ENCODE data around the gene CACNG3.

Gene CACNG3

GRCh38 chr16:24273508-24274182 is 17.5 kb downstream of the CACNG3 start:
- no peak overlapping the region for H3K4me3 ChIP-seq (ENCODE audit: insufficient read depth, low read depth, low read length)
- H3K27me3 ChIP-seq (ENCODE audit: control insufficient read depth, insufficient read depth, low read length, poor library complexity, severe bottlenecking) = no peaks in the 10 kb centered on the region
- WGBS, 2 experiments = 93 to 95% methylated on average over 8 of the region's 8 CpGs
- no peaks in the 10 kb centered on the region for H3K36me3 ChIP-seq (ENCODE audit: control insufficient read depth, insufficient read depth, low read length)
- peaks cover 7% of the 10 kb centered on the region for H3K4me1 ChIP-seq (ENCODE audit: control insufficient read depth, insufficient read depth, low read length)
- no peak overlapping the region for H3K27ac ChIP-seq (ENCODE audit: insufficient read depth, low read depth, low read length, poor library complexity, severe bottlenecking)
- no peaks in the 10 kb centered on the region for H3K9me3 ChIP-seq (ENCODE audit: control insufficient read depth, low read length)

GRCh38 chr16:24275413-24275812 is 19.3 kb downstream of the CACNG3 start:
- no peak overlapping the region for H3K27ac ChIP-seq (ENCODE audit: insufficient read depth, low read depth, low read length, poor library complexity, severe bottlenecking)
- peaks cover 5% of the 10 kb centered on the region for H3K4me1 ChIP-seq (ENCODE audit: control insufficient read depth, insufficient read depth, low read length)
- WGBS, 2 experiments = 91 to 94% methylated on average over 2 of the region's 2 CpGs
- H3K36me3 ChIP-seq (ENCODE audit: control insufficient read depth, insufficient read depth, low read length) = no peaks in the 10 kb centered on the region
- H3K9me3 ChIP-seq (ENCODE audit: control insufficient read depth, low read length) = no peaks in the 10 kb centered on the region
- no peaks in the 10 kb centered on the region for H3K27me3 ChIP-seq (ENCODE audit: control insufficient read depth, insufficient read depth, low read length, poor library complexity, severe bottlenecking)
- H3K4me3 ChIP-seq (ENCODE audit: insufficient read depth, low read depth, low read length) = no peak overlapping the region

- Histone ChIP-seq H3K4me1 (ENCODE audit: control insufficient read depth, insufficient read depth, low read length) (no peaks in the 10 kb centered on the region), H3K36me3 (ENCODE audit: control insufficient read depth, insufficient read depth, low read length) (no peaks in the 10 kb centered on the region), H3K27me3 (ENCODE audit: control insufficient read depth, insufficient read depth, low read length, poor library complexity, severe bottlenecking) (no peaks in the 10 kb centered on the region), H3K4me3 (ENCODE audit: insufficient read depth, low read depth, low read length) (no peak overlapping the region), H3K9me3 (ENCODE audit: control insufficient read depth, low read length) (no peaks in the 10 kb centered on the region), H3K27ac (ENCODE audit: insufficient read depth, low read depth, low read length, poor library complexity, severe bottlenecking) (no peak overlapping the region)
- 80 to 89% methylated on average over 8 of the region's 8 CpGs for WGBS, 2 experiments
These were observed 23.9 kb downstream of the CACNG3 start for GRCh38 chr16:24279982-24280515.

- no peaks in the 10 kb centered on the region for H3K4me1 ChIP-seq (ENCODE audit: control insufficient read depth, insufficient read depth, low read length)
- H3K9me3 ChIP-seq (ENCODE audit: control insufficient read depth, low read length) = no peaks in the 10 kb centered on the region
- no peak overlapping the region for H3K27ac ChIP-seq (ENCODE audit: insufficient read depth, low read depth, low read length, poor library complexity, severe bottlenecking)
- H3K27me3 ChIP-seq (ENCODE audit: control insufficient read depth, insufficient read depth, low read length, poor library complexity, severe bottlenecking) = no peaks in the 10 kb centered on the region
- H3K4me3 ChIP-seq (ENCODE audit: insufficient read depth, low read depth, low read length) = no peak overlapping the region
- WGBS, 2 experiments = 95 to 96% methylated on average over 4 of the region's 4 CpGs
- H3K36me3 ChIP-seq (ENCODE audit: control insufficient read depth, insufficient read depth, low read length) = no peaks in the 10 kb centered on the region
These were observed 25.3 kb downstream of the CACNG3 start for GRCh38 chr16:24281466-24281865.

GRCh38 chr16:24282141-24282540 is 26.0 kb downstream of the CACNG3 start:
- Histone ChIP-seq H3K4me3 (ENCODE audit: insufficient read depth, low read depth, low read length) (no peak overlapping the region), H3K4me1 (ENCODE audit: control insufficient read depth, insufficient read depth, low read length) (no peaks in the 10 kb centered on the region), H3K27ac (ENCODE audit: insufficient read depth, low read depth, low read length, poor library complexity, severe bottlenecking) (no peak overlapping the region), H3K27me3 (ENCODE audit: control insufficient read depth, insufficient read depth, low read length, poor library complexity, severe bottlenecking) (no peaks in the 10 kb centered on the region), H3K9me3 (ENCODE audit: control insufficient read depth, low read length) (no peaks in the 10 kb centered on the region), H3K36me3 (ENCODE audit: control insufficient read depth, insufficient read depth, low read length) (no peaks in the 10 kb centered on the region)
- 91% methylated on average over 11 to 12 of the region's 13 CpGs for WGBS, 2 experiments

- Histone ChIP-seq H3K36me3 (ENCODE audit: control insufficient read depth, insufficient read depth, low read length) (no peaks in the 10 kb centered on the region), H3K9me3 (ENCODE audit: control insufficient read depth, low read length) (no peaks in the 10 kb centered on the region), H3K4me3 (ENCODE audit: insufficient read depth, low read depth, low read length) (no peak overlapping the region), H3K27ac (ENCODE audit: insufficient read depth, low read depth, low read length, poor library complexity, severe bottlenecking) (no peak overlapping the region), H3K27me3 (ENCODE audit: control insufficient read depth, insufficient read depth, low read length, poor library complexity, severe bottlenecking) (no peaks in the 10 kb centered on the region), H3K4me1 (ENCODE audit: control insufficient read depth, insufficient read depth, low read length) (no peaks in the 10 kb centered on the region)
- 84 to 86% methylated on average over 9 of the region's 9 CpGs for WGBS, 2 experiments
These were observed 30.7 kb downstream of the CACNG3 start for GRCh38 chr16:24286741-24287405.

GRCh38 chr16:24288516-24288915 is 32.4 kb downstream of the CACNG3 start:
- Histone ChIP-seq H3K27ac (ENCODE audit: insufficient read depth, low read depth, low read length, poor library complexity, severe bottlenecking) (no peak overlapping the region), H3K9me3 (ENCODE audit: control insufficient read depth, low read length) (no peaks in the 10 kb centered on the region), H3K4me3 (ENCODE audit: insufficient read depth, low read depth, low read length) (no peak overlapping the region), H3K36me3 (ENCODE audit: control insufficient read depth, insufficient read depth, low read length) (no peaks in the 10 kb centered on the region), H3K4me1 (ENCODE audit: control insufficient read depth, insufficient read depth, low read length) (no peaks in the 10 kb centered on the region), H3K27me3 (ENCODE audit: control insufficient read depth, insufficient read depth, low read length, poor library complexity, severe bottlenecking) (no peaks in the 10 kb centered on the region)
- WGBS, 2 experiments = 82 to 85% methylated on average over 2 of the region's 2 CpGs

GRCh38 chr16:24289166-24289700 is 33.1 kb downstream of the CACNG3 start:
- H3K27ac ChIP-seq (ENCODE audit: insufficient read depth, low read depth, low read length, poor library complexity, severe bottlenecking) = no peak overlapping the region
- H3K36me3 ChIP-seq (ENCODE audit: control insufficient read depth, insufficient read depth, low read length) = no peaks in the 10 kb centered on the region
- H3K27me3 ChIP-seq (ENCODE audit: control insufficient read depth, insufficient read depth, low read length, poor library complexity, severe bottlenecking) = no peaks in the 10 kb centered on the region
- no peak overlapping the region for H3K4me3 ChIP-seq (ENCODE audit: insufficient read depth, low read depth, low read length)
- no peaks in the 10 kb centered on the region for H3K4me1 ChIP-seq (ENCODE audit: control insufficient read depth, insufficient read depth, low read length)
- 80 to 90% methylated on average over 3 of the region's 3 CpGs for WGBS, 2 experiments
- H3K9me3 ChIP-seq (ENCODE audit: control insufficient read depth, low read length) = no peaks in the 10 kb centered on the region

GRCh38 chr16:24291932-24292331 is 35.8 kb downstream of the CACNG3 start:
- Histone ChIP-seq H3K4me3 (ENCODE audit: insufficient read depth, low read depth, low read length) (no peak overlapping the region), H3K27me3 (ENCODE audit: control insufficient read depth, insufficient read depth, low read length, poor library complexity, severe bottlenecking) (no peaks in the 10 kb centered on the region), H3K36me3 (ENCODE audit: control insufficient read depth, insufficient read depth, low read length) (no peaks in the 10 kb centered on the region)

GRCh38 chr16:24294131-24294530 is 38.0 kb downstream of the CACNG3 start:
- no peaks in the 10 kb centered on the region for H3K4me1 ChIP-seq (ENCODE audit: control insufficient read depth, insufficient read depth, low read length)
- 90 to 92% methylated on average over 7 of the region's 7 CpGs for WGBS, 2 experiments
- H3K36me3 ChIP-seq (ENCODE audit: control insufficient read depth, insufficient read depth, low read length) = no peaks in the 10 kb centered on the region
- H3K9me3 ChIP-seq (ENCODE audit: control insufficient read depth, low read length) = no peaks in the 10 kb centered on the region
- no peak overlapping the region for H3K4me3 ChIP-seq (ENCODE audit: insufficient read depth, low read depth, low read length)
- no peak overlapping the region for H3K27ac ChIP-seq (ENCODE audit: insufficient read depth, low read depth, low read length, poor library complexity, severe bottlenecking)
- no peaks in the 10 kb centered on the region for H3K27me3 ChIP-seq (ENCODE audit: control insufficient read depth, insufficient read depth, low read length, poor library complexity, severe bottlenecking)

More at GRCh38 chr16:24291932-24292331, 35.8 kb downstream of the CACNG3 start:
- no peak overlapping the region for H3K27ac ChIP-seq (ENCODE audit: insufficient read depth, low read depth, low read length, poor library complexity, severe bottlenecking)
- WGBS, 2 experiments = 72 to 74% methylated on average over 10 of the region's 10 CpGs
- H3K4me1 ChIP-seq (ENCODE audit: control insufficient read depth, insufficient read depth, low read length) = no peaks in the 10 kb centered on the region
- H3K9me3 ChIP-seq (ENCODE audit: control insufficient read depth, low read length) = no peaks in the 10 kb centered on the region
